Gastrocnemius medialis (tissue), 4 donors: ENCODE measurements around the gene CAMTA1. TPM values are rescaled to one million over a fixed set of nuclear protein-coding genes. Genes with fewer than 3 reads are reported as not detected.

ENCODE experiments used
- ATAC-seq, 2 donors: fragments of 150-250 bp; one replicate each; pipeline ENCODE4 v1.9.1; 2016
- DNase-seq, 2 donors: peaks; one replicate each; pipeline ENCODE4 v3.0.0-alpha.2; 2019
- H3K27ac ChIP-seq, 4 donors: fragments of 200-600 bp; sonication (generic); 1 replicate in 1 of 4; 2 replicates in 3 of 4; pipeline ENCODE4 v1.5.1; 2016 to 2018; ENCODE audit warnings: mild to moderate bottlenecking in 2 of 4, moderate library complexity in 1 of 4
- H3K27me3 ChIP-seq, 3 donors: fragments of 200-600 bp; sonication (generic) in 2 of 3; 1 replicate in 1 of 3; 2 replicates in 2 of 3; pipeline versions ENCODE4 v1.5.1 to v1.6.0; 2016 to 2019; ENCODE audit warnings: mild to moderate bottlenecking in 1 of 3, moderate library complexity in 1 of 3
- H3K36me3 ChIP-seq, 2 donors: fragments of 200-600 bp; sonication (generic) in 1 of 2; one replicate each; pipeline ENCODE4 v1.5.1; 2017 to 2018
- H3K4me1 ChIP-seq, 2 donors: fragments of 200-600 bp; sonication (generic) in 1 of 2; one replicate each; pipeline ENCODE4 v1.5.1; 2016 to 2017; ENCODE audit warnings: mild to moderate bottlenecking in 2 of 2
- H3K4me3 ChIP-seq, 4 donors: fragments of 200-600 bp; sonication (generic) in 3 of 4; 1 replicate in 1 of 4; 2 replicates in 3 of 4; pipeline ENCODE4 v1.5.1; 2016 to 2019; ENCODE audit warnings: mild to moderate bottlenecking in 2 of 4
- H3K9me3 ChIP-seq, 3 donors: fragments of 200-600 bp; sonication (generic) in 2 of 3; 1 replicate in 1 of 3; 2 replicates in 2 of 3; pipeline ENCODE4 v1.5.1; 2016 to 2019
- CTCF ChIP-seq, 5 experiments: fragments of 450-650 bp in 3 of 5; fragments of 200-600 bp in 2 of 5; sonication (generic) in 2 of 5; IDR thresholded peaks in 4 of 5; conservative IDR thresholded peaks in 1 of 5; 1 replicate in 4 of 5; 2 replicates in 1 of 5; pipeline ENCODE4 v1.5.1; 2016 to 2019; ENCODE audit warnings: antibody characterized with exemption in 5 of 5, mild to moderate bottlenecking in 3 of 5, moderate library complexity in 3 of 5
- POLR2A ChIP-seq, 2 donors: fragments of 450-650 bp; IDR thresholded peaks; one replicate each; pipeline ENCODE4 v1.6.1; 2017; ENCODE audit warnings: antibody characterized with exemption in 2 of 2, mild to moderate bottlenecking in 2 of 2, moderate library complexity in 2 of 2
- in situ Hi-C, 4 donors: fragments of 200-750 bp; cut with MboI; loops; one replicate each; pipeline versions ENCODE4 v1.15.0 to v1.8.0; 2017; ENCODE audit warnings: low sequenced_read_pairs in 4 of 4
- intact Hi-C: fragments of 100-400 bp; cut with DNase I; formaldehyde crosslinking; loops from one replicate; pipeline ENCODE4 v1.15.1; 2023; ENCODE audit warnings: low total_unique reads
- total RNA-seq, 4 donors: library from RNA; depleted of rRNA; stranded (reverse); fragments of >200 nt; gene quantifications; one replicate each; pipeline versions ENCODE4 v1.1.0 to v1.2.3, GENCODE V29; 2016

CAMTA1 gene
- total RNA-seq, 4 donors from 2014 or later = 60.5 to 113 (median 70.4) TPM

- ATAC-seq (no peak), DNase-seq (no peak)
- no peaks in the 10 kb centered on the region for H3K4me1 ChIP-seq
- H3K9me3 ChIP-seq = no peaks in the 10 kb centered on the region
- H3K36me3 ChIP-seq = no peaks in the 10 kb centered on the region
- no peaks in the 10 kb centered on the region for H3K27me3 ChIP-seq
- H3K4me3 ChIP-seq = no peak overlapping the region
- no peak for TF ChIP-seq POLR2A (IDR thresholded peaks at IDR 0.05)
- TF ChIP-seq CTCF (IDR thresholded peaks at IDR 0.05 in 4 of 5, conservative IDR thresholded peaks at IDR 0.05 in 1 of 5) = no peak
- H3K27ac ChIP-seq = no peak overlapping the region
- in situ Hi-C loops = no loop called here
- intact Hi-C loops = no loop called here
Observed at GRCh38 chr1:7248549-7249199, 463.4 kb downstream of the CAMTA1 start.

GRCh38 chr1:7249516-7249915, 464.3 kb downstream of the CAMTA1 start:
- in situ Hi-C loops = no loop called here
- Histone ChIP-seq H3K27me3 (no peaks in the 10 kb centered on the region), H3K9me3 (no peaks in the 10 kb centered on the region), H3K4me1 (no peaks in the 10 kb centered on the region), H3K4me3 (no peak overlapping the region), H3K27ac (no peak overlapping the region), H3K36me3 (no peaks in the 10 kb centered on the region)
- DNase-seq = no peak
- TF ChIP-seq POLR2A (IDR thresholded peaks at IDR 0.05) (no peak), CTCF (IDR thresholded peaks at IDR 0.05 in 4 of 5, conservative IDR thresholded peaks at IDR 0.05 in 1 of 5) (no peak)
- ATAC-seq = no peak
- intact Hi-C loops = no loop called here

- intact Hi-C loops (no loop called here), in situ Hi-C loops (no loop called here)
- H3K36me3 ChIP-seq = no peaks in the 10 kb centered on the region
- no peaks in the 10 kb centered on the region for H3K4me1 ChIP-seq
- ATAC-seq (no peak), DNase-seq (no peak)
- H3K4me3 ChIP-seq = no peak overlapping the region
- TF ChIP-seq POLR2A (IDR thresholded peaks at IDR 0.05) (no peak), CTCF (IDR thresholded peaks at IDR 0.05 in 4 of 5, conservative IDR thresholded peaks at IDR 0.05 in 1 of 5) (no peak)
- H3K27me3 ChIP-seq = no peaks in the 10 kb centered on the region
- no peaks in the 10 kb centered on the region for H3K9me3 ChIP-seq
- no peak overlapping the region for H3K27ac ChIP-seq
Observed at GRCh38 chr1:7250176-7250575, 464.9 kb downstream of the CAMTA1 start.

- in situ Hi-C loops (no loop called here), intact Hi-C loops (no loop called here)
- Histone ChIP-seq H3K27me3 (no peaks in the 10 kb centered on the region), H3K36me3 (no peaks in the 10 kb centered on the region), H3K4me1 (no peaks in the 10 kb centered on the region), H3K4me3 (no peak overlapping the region), H3K27ac (no peak overlapping the region), H3K9me3 (no peaks in the 10 kb centered on the region)
- ATAC-seq (no peak), DNase-seq (no peak)
- no peak for TF ChIP-seq POLR2A (IDR thresholded peaks at IDR 0.05)
- no peak for TF ChIP-seq CTCF (IDR thresholded peaks at IDR 0.05 in 4 of 5, conservative IDR thresholded peaks at IDR 0.05 in 1 of 5)
Observed at GRCh38 chr1:7250597-7251453, 465.6 kb downstream of the CAMTA1 start.
